NCI-H748 treated with DMSO at 0.1 percent for 48 hours (cell line): ENCODE data around the gene PPFIA4.
A peak's percentile ranks its signal among the peaks of the same experiment; 100 is the strongest.

ENCODE experiments used
- DNase-seq: peaks from one replicate; lab custom pipeline; 2025; lab: John Stamatoyannopoulos, UW

PPFIA4 gene

DNA sequence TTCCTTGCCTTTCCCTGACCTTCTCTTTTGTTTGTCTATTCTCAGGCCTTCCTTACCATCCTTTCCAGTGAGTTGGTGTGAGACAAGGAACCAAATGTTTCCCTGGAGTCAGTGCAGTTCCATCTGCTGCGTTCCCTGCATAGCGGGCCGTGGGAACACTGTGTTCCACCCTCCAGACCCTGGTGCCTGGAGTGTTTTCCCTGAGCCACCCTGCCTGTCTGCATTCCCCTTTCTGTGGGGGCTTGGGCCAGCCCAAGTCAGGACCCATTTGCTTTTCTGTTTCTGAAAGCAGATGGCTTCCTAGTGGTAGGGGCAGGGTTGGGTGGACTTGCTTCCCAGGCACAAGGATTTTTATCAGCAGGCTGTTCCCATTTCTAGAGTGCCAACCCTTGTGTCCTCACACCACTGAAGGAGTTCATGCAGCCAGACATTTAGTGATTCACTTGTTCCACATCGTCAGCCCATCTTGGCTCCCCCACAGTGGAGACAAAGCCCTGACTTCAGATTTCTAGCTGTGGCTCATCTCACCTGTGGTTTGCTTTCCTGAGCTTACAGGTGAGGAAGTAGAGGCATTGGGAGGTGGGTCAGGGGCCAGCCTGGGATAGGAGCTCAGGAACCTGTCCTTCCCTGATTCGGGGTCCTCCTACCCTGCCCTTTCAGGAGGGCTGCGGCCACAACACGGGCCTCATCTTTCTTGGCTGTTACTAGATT, 73.7 kb downstream of the PPFIA4 start:
- DNase-seq = no peak

DNA sequence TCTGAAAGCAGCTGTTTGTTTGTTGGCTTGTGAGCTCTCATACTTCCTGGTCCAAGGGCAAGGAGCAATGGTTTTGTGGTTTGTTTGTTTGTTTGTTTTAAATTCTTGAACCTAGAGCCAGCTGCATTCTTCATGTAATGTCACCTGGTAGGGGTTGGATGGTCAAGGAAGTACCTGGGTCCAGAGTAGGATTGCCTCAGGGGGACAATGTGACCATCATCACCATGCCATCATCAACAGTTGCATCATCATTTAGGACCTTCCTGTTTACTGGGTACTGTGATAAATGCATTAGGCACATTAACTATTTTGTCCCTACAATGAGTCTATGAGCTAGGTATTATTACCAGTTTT, 74.2 kb downstream of the PPFIA4 start:
- no peak for DNase-seq

DNA sequence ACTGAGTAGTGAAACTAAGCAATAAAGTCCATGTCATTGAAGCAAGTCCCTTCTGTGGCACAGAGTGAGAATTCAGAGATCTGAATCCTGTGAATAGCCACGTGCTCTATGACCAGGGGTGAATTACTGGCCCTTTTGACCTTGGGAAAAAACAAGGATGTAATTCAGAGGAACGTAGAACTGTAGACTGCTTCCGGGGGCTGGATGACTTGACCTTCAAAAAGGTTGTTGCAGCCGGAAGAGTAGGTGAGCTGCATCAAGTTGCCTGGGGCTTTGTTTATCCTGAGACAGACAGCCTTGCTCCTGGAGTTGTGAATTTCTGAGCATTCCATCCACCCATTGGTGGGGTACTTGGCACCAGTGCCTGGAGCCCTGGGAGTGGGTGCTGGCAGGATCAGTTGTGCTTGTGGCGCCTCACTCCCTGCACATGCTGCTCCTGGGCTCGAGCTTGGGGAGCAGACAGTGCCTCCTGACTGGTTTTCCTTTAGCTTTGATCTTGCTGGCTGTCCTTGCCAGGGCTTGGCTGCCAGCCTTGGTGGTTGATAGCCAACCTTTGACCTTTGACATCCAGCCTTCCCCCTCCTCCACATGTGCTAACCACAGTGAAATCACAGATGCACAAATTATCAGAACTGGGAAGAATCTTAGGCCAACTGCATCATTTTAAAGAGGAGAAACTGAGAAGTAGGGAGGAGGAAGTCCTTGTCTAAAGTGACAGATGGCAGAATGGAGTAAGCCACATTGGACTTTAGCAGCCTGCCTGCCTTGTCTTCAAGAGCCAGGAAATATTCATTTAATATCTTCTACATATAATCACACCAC, 75.7 kb downstream of the PPFIA4 start:
- no peak for DNase-seq

DNA sequence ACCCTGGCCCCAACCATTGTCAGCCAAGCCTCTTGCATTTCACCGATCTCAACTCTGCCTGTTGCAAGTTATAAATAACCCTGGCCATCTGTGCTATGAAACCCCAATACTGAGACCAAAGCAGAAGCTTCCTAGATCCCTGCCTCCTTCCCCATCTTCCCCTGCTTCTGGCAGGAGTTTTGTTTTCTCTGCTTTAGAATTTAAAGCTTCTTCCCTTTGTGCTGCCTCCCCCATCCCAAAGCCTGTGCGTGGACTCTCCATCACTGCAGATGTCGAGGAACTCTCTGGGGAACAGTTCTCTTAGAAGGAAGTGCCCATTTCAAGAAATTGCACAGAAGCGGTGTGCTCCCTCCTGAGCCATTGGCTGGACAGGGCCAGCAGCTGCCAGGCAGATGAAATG, 76.9 kb downstream of the PPFIA4 start:
- DNase-seq = no peak

DNA sequence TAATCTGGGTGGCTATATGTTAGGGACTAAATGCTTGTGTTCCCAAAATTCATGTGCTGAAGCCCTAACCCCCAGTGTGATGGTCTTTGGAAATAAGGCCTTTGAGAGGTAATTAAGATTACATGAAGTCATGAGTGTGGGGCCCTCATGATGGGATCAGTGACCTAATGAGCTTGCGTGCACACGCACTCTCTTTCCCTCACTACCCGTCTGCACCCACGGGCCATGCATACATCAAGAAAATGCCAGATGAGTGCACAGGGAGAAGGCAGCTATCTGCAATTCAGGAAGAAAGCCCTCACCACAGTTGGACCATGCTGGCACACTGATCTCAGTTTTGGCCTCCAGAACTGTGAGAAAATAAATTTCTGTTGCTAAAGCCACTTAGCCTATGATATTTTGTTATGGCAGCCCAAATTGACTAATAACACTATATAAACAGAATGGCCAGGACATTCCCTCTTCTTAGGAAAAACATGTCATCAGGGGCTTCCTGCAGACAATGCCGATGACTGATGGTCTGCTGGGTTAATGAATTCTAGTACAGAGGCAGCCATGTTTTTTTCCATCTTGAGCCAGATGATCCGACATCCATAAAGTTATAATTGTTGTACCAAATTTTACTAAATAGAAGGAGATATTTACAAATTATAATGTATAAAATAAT, 77.7 kb downstream of the PPFIA4 start:
- no peak for DNase-seq

DNA sequence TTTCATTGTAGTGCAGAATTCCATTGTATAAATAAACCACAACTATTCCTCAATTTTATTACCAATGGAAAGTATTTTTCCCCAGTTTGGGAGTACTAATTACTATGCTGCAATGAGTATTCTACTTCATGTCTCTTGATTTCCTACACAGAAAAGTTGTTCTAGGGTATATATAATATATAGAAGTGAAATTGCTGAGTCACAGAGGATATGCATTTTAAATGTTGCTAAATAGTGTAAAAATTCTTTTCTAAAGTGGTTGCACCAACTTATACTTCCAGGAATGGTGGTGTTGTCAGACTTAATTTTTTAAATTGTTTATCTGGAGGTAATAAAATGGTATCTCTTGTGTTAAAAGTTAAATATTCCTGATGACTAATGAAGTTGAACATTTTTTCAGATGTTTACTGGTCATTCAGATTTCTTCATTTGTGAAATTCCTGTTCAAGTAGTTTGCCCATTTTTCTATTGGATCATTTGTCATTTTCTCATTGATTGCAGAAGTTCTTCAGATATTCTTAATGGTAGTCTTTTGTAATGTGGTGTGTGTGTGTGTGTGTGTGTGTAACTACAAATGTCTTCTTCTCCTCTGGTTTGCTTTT, 78.6 kb downstream of the PPFIA4 start:
- DNase-seq = no peak

DNA sequence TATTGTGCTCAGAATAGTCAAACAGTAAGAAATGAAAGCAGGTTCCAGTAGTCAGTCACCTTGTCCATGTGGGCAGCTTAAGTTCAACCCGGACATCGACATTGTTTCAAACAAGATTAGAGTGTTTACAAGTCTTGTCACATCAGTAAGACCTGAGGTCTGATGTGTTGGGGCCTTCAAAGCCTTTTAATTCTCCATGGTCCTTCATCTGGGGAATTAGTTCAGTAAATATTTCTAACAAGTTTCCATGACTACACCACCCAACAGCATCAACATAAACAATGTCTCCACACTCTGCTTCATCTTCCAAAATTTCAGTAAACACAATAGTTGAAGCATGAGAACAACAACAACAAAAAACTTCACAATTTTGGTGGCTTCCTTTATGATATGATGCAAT, 86.2 kb downstream of the PPFIA4 start:
- DNase-seq = no peak

DNA sequence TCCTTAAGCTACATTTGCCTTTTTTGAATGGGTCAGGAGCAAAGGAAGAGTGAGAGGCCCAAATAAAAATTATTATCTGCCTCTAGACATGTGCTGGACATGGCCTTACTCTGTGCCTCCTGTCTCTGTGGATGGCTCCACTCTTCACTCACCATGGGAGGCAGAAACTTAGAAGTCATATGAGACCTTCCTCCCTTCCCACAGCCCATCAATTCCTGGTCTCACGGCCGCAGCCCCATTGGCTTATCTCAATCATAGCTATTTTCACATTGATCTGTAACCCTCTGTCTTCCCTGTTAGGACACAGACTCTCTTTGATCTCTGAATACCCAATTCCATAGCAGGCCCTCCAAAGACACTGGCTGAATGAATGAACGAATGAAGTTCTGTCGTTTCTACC, 87.0 kb downstream of the PPFIA4 start:
- no peak for DNase-seq

DNA sequence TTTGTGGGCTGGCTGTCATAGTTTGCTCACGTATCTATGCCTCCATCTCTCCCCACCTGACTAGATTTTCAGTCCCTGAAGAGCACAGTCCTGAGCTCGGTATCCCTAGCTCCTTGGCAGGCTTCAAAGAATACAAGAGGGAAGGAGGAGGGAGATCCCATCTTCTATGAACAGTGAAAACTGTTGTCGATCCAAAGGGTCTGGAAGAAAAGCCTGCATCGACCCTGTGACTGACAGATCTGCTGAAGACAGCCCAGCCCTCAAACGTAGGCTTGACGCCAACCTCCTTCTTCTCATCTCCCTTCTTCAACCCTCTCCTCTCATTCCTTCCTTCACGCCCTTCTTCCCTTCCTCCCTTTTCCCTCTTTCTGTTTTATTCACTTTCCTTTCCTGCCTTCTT, 87.9 kb downstream of the PPFIA4 start:
- no peak for DNase-seq

DNA sequence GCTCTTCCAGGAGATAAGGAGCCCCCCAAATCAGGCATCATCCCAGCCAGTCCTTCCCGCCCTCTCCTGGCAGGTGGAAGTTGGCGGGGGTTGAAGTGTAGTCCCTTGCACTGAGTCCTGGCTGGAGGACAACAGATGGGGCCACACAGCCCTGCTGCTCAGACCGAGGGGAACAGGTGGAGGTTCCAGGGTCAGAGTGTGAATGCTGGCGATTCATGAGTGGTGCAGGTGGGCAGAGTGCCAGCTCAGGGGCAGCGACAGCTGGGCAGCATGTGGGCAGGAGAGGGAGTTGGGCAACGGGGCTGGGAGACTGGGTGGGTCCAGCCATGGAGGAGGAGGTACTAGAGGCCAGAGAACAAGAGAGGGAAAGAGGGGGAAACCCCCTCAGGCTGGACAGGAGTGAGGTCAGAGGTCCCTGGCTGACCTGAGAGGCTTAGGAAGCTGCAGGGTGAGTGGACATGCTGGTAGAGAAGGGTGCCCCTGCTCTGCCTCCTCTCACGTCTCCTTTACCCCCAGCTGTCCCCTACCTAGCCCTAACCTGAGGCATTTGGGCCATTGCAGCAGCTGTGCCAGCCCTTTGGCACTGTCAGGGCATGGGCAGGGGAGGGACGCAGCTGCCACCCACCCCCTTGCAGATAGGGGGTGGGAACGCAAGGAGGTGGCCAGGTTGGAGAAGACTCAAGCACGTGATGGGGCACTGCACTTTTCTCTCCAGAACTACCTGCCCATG, 90.0 kb downstream of the PPFIA4 start:
- DNase-seq = no peak

DNA sequence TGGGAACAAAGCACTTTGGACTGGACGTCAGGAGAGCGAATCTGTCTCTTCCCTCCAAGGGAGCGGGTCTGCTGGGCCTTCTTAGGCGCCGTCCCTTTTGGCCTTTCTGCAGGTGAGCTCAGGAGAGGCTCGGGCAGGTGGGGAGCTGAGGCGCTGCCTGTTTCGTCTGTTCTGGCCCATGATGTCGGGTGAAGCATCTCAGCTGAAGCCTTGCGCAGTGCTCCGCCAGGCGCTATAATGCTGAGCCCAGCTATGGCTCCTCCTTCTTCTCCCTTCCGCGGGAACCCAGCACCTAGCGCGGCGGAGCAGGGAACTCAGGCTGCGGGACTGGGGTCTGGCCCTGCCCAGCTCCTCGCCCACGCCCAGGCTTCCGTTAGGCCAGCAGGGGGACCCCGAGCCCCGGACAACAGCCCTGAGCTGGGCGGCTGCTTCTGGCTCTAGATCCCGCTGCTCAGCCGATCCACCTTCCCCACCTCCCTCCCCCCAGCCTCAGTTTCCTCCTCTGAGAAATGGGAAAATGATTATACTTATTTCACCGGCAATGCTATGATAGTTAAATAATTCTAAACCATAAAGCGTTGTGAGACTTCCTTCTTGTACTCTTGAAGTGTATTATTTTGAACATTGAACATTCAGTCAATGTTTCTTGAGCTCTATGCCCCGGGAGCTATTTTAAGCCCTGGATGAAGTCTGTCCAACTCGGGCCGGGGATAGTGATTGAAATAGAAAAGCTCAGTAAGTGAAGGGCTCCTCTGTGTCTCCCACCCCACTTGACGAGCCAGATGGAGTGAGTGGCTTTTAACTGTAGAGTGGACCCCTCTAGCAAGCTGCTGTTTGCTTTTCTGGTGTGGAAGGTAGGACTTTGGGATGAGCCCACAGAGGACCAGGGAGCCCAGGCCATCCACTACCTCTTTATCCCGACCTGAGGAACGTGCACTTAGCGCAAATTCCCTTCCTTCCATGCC, 91.6 kb downstream of the PPFIA4 start:
- DNase-seq = peak; percentile 9

DNA sequence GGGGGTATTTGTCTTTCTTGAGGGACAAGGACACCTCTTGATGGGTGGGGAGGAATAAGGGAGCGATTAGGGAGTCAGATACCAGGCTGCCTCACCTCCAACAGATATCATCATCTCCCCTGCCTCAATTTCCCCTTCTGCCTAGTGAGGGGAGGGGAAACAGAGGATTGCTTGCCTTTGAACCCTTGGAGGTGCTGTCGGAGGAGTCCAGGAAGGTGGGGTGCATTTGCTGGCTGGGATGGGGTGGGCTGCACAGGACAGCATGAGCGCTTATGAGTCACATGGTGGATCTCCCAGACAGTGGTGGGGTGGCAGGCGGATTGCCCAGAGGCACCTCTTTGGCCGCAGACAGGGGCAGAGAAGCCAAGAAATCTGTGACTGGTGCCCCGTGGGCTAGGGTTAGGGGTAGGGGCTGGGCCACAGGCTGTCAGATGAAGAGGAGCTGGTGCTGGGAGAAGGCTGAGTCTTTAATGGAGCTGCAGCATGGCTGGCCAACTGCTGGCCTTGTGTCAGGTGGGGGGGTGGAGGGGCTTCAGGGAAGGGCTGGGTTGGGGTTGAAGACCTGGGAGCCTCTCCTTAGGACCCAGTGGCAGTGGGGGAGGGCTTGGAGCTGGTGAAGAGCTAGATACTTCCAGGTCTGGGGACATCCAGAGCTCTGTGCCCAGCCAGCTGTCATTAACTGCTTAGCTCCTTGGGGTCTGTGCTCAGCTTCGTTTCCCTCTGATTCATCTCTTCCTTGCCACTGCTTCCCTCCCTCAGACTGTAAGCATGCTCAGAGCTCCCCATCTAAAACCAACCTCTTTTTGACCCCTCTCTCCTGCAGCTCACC, 94.2 kb downstream of the PPFIA4 start:
- no peak for DNase-seq

DNA sequence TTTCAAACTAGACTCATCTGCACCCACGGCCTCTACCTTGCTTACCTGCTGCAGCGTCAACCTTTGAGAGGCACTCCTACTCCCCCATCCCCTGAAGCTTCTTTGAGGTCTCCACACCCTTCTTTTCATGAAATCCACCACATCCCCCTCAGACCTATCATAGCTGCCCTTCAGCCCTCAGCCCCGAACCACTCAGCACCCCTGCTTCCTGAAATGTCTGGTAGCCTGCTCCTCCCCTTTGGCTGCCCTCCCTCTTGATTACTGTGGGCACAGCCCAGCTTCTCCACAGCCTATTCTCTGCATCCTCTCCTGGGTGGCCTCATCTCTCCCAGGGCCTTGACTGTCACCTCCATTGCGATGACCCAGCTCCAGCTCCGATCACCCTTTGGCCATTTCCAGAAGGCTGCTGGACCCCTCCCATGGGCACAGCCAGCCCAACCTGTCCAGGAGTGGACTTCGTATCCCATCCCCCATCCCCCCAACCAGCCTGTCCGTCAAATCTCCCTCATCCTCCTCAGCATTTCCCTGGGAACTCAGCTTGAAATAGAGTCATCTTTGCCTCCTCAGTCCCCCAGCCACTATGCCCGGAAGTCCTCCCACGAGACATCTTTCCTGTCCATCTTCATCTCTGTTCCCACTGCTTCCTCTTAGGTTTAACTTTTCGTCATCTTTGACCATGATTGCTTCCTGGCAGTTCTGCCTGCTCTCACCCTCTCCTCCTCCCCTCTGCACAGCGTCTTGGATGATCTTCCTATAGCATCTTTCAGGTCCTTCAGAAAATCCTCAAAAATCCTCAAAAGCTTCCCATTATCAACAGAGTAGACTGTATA, 95.1 kb downstream of the PPFIA4 start:
- DNase-seq = no peak

DNA sequence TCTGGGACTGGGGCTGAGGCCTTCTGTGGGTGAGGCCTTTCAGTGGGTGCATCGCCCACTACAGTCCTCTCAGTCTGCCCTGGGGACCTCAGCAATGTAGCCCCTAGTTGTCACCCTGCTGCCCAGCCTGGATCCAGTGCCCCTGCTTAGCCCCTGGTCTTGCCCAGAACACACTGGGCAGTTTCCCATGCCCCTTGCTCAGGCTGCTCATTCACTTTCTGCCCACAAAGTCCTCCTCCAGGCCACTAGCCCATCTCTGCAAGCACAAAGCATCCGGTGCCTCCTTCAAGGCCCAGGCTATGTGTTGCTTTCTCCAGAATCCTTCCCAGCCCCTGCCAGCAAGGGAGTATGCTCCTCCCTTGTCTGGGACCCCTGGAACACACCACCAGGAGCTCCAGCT, 95.9 kb downstream of the PPFIA4 start:
- no peak for DNase-seq

DNA sequence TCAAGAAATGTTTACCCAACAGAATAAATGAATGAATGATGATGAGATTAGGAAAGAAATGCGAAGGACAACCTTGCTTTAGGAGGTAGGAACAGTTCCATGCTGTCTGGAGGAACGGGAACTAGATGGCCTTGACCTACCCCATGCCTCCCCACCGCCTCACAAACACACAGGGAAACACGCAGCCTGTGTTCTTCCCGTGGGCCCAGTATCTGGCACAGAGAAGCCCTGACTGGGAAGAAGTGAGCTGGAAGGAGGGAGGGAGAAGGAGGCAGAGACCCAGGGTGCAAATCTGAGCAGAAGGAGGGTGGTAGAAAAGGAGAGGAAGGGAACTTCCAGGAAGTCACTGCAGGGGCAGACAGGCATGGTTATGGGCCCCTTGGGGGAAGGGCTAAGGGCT, 97.7 kb downstream of the PPFIA4 start:
- DNase-seq = no peak

DNA sequence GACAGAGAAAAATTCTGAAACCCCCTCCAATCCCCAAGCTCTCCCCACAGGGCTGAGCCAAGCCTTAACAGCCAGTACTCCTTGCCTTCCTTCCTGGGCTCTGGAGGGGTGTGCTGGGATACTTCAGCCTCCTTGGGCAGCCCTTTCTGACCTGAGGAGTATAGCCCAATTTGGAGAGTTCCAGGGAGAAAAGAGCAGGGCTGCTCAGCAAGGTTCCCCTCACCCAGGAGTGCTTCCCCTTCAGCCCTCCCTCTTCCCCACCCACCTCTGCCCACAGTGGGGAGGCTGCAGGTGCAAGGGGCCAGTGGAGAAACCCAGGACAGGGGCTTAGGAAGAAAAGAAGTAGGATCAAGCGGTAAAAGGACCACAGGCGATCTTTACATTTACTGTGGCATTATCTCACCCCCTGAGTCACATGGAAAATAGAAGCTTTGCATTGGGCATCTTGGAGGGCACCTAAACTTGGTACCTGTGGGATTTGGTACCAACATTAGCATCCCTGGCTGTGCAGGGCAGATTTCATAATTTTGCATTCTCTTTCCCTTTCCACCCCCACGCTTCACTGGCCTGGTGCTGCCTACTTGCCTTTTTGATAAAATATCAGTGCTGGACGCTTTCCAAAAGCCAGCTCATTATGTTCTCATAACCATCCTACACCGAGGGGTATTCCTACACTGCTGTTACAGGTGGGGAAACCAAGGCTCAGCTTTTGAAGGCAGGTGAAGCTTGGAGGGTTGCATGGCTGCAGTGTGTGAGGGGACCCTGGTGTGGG, 98.4 kb downstream of the PPFIA4 start:
- no peak for DNase-seq

DNA sequence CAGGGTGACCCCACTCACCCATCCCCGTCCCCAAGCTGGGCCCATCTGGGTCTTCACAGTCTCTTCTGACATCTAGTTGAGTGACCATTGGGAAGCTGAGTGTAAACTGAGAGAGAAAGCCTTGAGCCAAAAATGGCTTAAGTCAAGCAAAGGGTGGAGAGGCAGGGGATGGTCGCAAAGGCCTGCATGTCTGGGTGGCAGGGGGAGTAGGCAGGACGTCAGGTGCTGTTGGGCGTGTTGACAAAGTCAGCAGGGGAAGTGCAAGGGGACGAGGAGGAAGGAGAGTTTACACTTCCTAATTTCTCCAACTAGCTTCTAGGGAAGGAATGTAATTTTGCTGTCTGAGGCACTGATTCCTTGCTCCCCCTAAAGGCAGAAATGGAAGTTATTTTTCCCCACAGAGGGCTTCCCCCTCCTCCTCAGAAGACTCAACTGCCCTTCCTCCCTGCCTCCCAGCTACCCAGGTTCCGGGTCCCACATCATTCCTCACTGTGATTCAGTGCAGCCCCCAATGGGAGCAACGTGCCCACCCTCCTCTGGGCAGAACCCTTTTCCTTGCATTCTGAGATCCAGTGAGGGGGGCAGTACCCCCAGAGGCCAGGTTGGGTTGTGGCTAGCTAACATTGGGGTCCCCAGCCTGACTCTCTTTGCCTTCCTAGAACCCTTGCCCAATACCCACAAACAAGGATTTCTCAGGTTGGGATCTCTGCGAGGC, 100.0 kb downstream of the PPFIA4 start:
- DNase-seq = no peak
